Mesenchymal stem cell (in vitro differentiated cells and primary cell): ENCODE data around the gene DGKD.

Experiments used
- DNase-seq: peaks from one replicate; pipeline ENCODE4 v3.0.0-alpha.2; 2013
- H2AFZ ChIP-seq: one replicate; pipeline ENCODE4 v1.6.1; 2013; ENCODE audit warnings: low read depth, mild to moderate bottlenecking, control low read depth, inconsistent platforms, low read length, moderate library complexity
- H2AK5ac ChIP-seq: 2 replicates; pipeline ENCODE4 v1.6.1; 2013; ENCODE audit warnings: low read length, moderate library complexity, mild to moderate bottlenecking, inconsistent platforms; ENCODE audit not compliant: severe bottlenecking
- H2BK120ac ChIP-seq: one replicate; pipeline ENCODE4 v1.6.1; 2013; ENCODE audit warnings: low read depth, mild to moderate bottlenecking, inconsistent platforms, low read length, moderate library complexity
- H2BK12ac ChIP-seq, 2 experiments: one replicate each; pipeline ENCODE4 v1.6.1; 2013; ENCODE audit warnings: inconsistent platforms in 2 of 2, low read length in 2 of 2, mild to moderate bottlenecking in 2 of 2, moderate library complexity in 2 of 2, control low read depth in 1 of 2
- H2BK15ac ChIP-seq: one replicate; pipeline ENCODE4 v1.6.1; 2013; ENCODE audit warnings: mild to moderate bottlenecking, low read depth, inconsistent platforms; ENCODE audit not compliant: poor library complexity, severe bottlenecking
- H2BK5ac ChIP-seq: 2 replicates; pipeline ENCODE4 v1.6.1; 2013; ENCODE audit warnings: low read depth, mild to moderate bottlenecking, low read length, control low read depth, inconsistent platforms; ENCODE audit not compliant: poor library complexity, severe bottlenecking
- H3K14ac ChIP-seq, 2 experiments: one replicate each; pipeline ENCODE4 v1.6.1; 2013; ENCODE audit warnings: inconsistent platforms in 2 of 2, low read length in 2 of 2, control low read depth in 1 of 2, mild to moderate bottlenecking in 1 of 2, moderate library complexity in 1 of 2
- H3K18ac ChIP-seq, 2 experiments: one replicate each; pipeline ENCODE4 v1.6.1; 2013; ENCODE audit warnings: inconsistent platforms in 2 of 2, low read length in 2 of 2, control low read depth in 1 of 2, low read depth in 1 of 2, mild to moderate bottlenecking in 1 of 2
- H3K23ac ChIP-seq, 2 experiments: one replicate each; pipeline ENCODE4 v1.6.1; 2013; ENCODE audit warnings: inconsistent platforms in 2 of 2, low read length in 2 of 2, mild to moderate bottlenecking in 2 of 2, moderate library complexity in 2 of 2, control low read depth in 1 of 2
- H3K27ac ChIP-seq: 2 replicates; pipeline ENCODE4 v1.5.1; 2013; ENCODE audit warnings: mild to moderate bottlenecking, moderate library complexity, low read length, control low read depth, inconsistent platforms; ENCODE audit not compliant: poor library complexity, severe bottlenecking
- H3K27me3 ChIP-seq, 2 experiments: 2 replicates each; pipeline versions ENCODE4 v1.6.1 to v1.7.0; 2013; ENCODE audit warnings: low read length in 2 of 2, mild to moderate bottlenecking in 2 of 2, moderate library complexity in 2 of 2, control low read depth in 1 of 2, inconsistent platforms in 1 of 2; ENCODE audit not compliant: control insufficient read depth in 1 of 2, insufficient read depth in 1 of 2
- H3K36me3 ChIP-seq, 2 experiments: 2 replicates each; pipeline versions ENCODE4 v1.6.1 to v1.7.0; 2013; ENCODE audit warnings: low read length in 2 of 2, control low read depth in 1 of 2, inconsistent platforms in 1 of 2, low read depth in 1 of 2, mild to moderate bottlenecking in 1 of 2; ENCODE audit not compliant: insufficient read depth in 2 of 2, control insufficient read depth in 1 of 2
- H3K4ac ChIP-seq, 2 experiments: one replicate each; pipeline ENCODE4 v1.6.1; 2013; ENCODE audit warnings: inconsistent platforms in 2 of 2, low read length in 2 of 2, mild to moderate bottlenecking in 2 of 2, moderate library complexity in 2 of 2, control low read depth in 1 of 2, low read depth in 1 of 2
- H3K4me1 ChIP-seq: 2 replicates; pipeline ENCODE4 v1.6.1; 2013; ENCODE audit warnings: low read depth, low read length, control low read depth; ENCODE audit not compliant: control insufficient read depth, insufficient read depth
- H3K4me2 ChIP-seq: 2 replicates; pipeline ENCODE4 v1.6.1; 2013; ENCODE audit warnings: low read length, mild to moderate bottlenecking, inconsistent platforms; ENCODE audit not compliant: poor library complexity, severe bottlenecking
- H3K4me3 ChIP-seq, 2 experiments: 2 replicates each; pipeline versions ENCODE4 v1.5.1 to v1.7.0; 2013; ENCODE audit warnings: low read length in 2 of 2, mild to moderate bottlenecking in 2 of 2, control low read depth in 1 of 2, low read depth in 1 of 2; ENCODE audit not compliant: insufficient read depth in 1 of 2
- H3K79me1 ChIP-seq: replicated peaks from 2 replicates; pipeline ENCODE4 v1.6.1; 2013; ENCODE audit warnings: mild to moderate bottlenecking, control low read depth, low read length, inconsistent platforms; ENCODE audit not compliant: poor library complexity, severe bottlenecking
- H3K9ac ChIP-seq: 2 replicates; pipeline ENCODE4 v1.7.0; 2013; ENCODE audit warnings: mild to moderate bottlenecking, low read length, moderate library complexity
- H3K9me3 ChIP-seq: 2 replicates; pipeline ENCODE4 v1.7.0; 2013; ENCODE audit warnings: mild to moderate bottlenecking, low read length; ENCODE audit not compliant: control insufficient read depth
- H4K8ac ChIP-seq: one replicate; pipeline ENCODE4 v1.6.1; 2013; ENCODE audit warnings: inconsistent platforms, mild to moderate bottlenecking, low read length, moderate library complexity
- H4K91ac ChIP-seq: one replicate; pipeline ENCODE4 v1.6.1; 2013; ENCODE audit warnings: mild to moderate bottlenecking, low read length, inconsistent platforms
- WGBS: methylation state at CpG from one replicate; pipeline ENCODE4 v1.1.7; 2013; ENCODE audit warnings: mixed read lengths; 5-methylcytosine and 5-hydroxymethylcytosine counted together

The DGKD gene

GRCh38 chr2:233470839-233471238 is 116.5 kb downstream of the DGKD start:
- Histone ChIP-seq H3K4me2 (no peak overlapping the region), H3K27me3 (no peaks in the 10 kb centered on the region), H3K14ac (no peak overlapping the region), H3K4me3 (no peak overlapping the region), H3K18ac (no peak overlapping the region), H2BK5ac (no peak overlapping the region), H3K79me1 (no peaks in the 10 kb centered on the region), H4K91ac (no peak overlapping the region), H2AFZ (no peak overlapping the region), H4K8ac (no peak overlapping the region), H3K4me1 (peaks cover 4% of the 10 kb centered on the region), H3K27ac (no peak overlapping the region), H2AK5ac (no peak overlapping the region), H2BK12ac (no peak overlapping the region), H3K9ac (no peak overlapping the region), H2BK120ac (no peak overlapping the region), H3K36me3 (peaks cover 25 to 73% of the 10 kb centered on the region in 2 experiments), H3K4ac (no peak overlapping the region), H2BK15ac (no peak overlapping the region), H3K23ac (no peak overlapping the region), H3K9me3 (no peaks in the 10 kb centered on the region)
- no peak for DNase-seq
- 97% methylated on average over 14 of the region's 14 CpGs for WGBS

- Histone ChIP-seq H4K8ac (no peak overlapping the region), H3K4me3 (no peak overlapping the region), H3K9me3 (no peaks in the 10 kb centered on the region), H2BK15ac (no peak overlapping the region), H3K23ac (no peak overlapping the region), H3K4ac (no peak overlapping the region), H2BK120ac (no peak overlapping the region), H4K91ac (no peak overlapping the region), H3K79me1 (no peaks in the 10 kb centered on the region), H3K36me3 (peaks cover 31 to 79% of the 10 kb centered on the region in 2 experiments), H3K9ac (no peak overlapping the region), H2BK12ac (no peak overlapping the region), H2AK5ac (no peak overlapping the region), H3K27me3 (no peaks in the 10 kb centered on the region), H2BK5ac (no peak overlapping the region), H2AFZ (no peak overlapping the region), H3K4me1 (peaks cover 4% of the 10 kb centered on the region), H3K4me2 (no peak overlapping the region), H3K27ac (no peak overlapping the region), H3K14ac (no peak overlapping the region), H3K18ac (no peak overlapping the region)
- no peak for DNase-seq
- 88% methylated on average over 11 of the region's 12 CpGs for WGBS
These were observed 117.2 kb downstream of the DGKD start for GRCh38 chr2:233471291-233472035.

DNA sequence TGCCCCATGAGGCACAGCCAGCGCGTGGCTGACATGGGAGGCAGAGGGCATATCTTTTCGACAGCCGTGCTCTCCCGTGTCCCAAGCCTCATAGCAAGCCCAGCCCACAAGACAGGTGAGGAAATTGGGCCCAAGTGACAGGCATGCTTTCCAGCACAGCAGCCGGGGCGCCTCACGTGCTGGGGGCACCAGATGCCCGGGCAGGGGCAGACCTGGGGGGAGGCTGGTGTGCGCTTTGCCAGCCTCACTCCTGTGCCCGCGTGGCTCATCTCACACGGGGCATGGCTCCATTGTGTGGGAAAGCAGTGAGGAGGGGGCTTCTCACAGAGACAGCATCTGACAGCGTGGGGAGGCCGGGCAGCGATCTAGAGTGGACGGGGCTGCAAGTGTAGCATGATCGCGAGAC is 119.1 kb downstream of the DGKD start:
- H2BK15ac ChIP-seq = no peak overlapping the region
- no peak overlapping the region for H3K23ac ChIP-seq
- no peak overlapping the region for H3K4me2 ChIP-seq
- H3K79me1 ChIP-seq = no peaks in the 10 kb centered on the region
- no peaks in the 10 kb centered on the region for H3K9me3 ChIP-seq
- H3K4me3 ChIP-seq = no peak overlapping the region
- WGBS = 97% methylated on average over 14 of the region's 19 CpGs
- no peak for DNase-seq
- peaks cover 4% of the 10 kb centered on the region for H3K4me1 ChIP-seq
- H3K27ac ChIP-seq = no peak overlapping the region
- no peak overlapping the region for H3K4ac ChIP-seq
- no peak overlapping the region for H2BK5ac ChIP-seq
- H4K91ac ChIP-seq = no peak overlapping the region
- H3K27me3 ChIP-seq = no peaks in the 10 kb centered on the region
- H3K36me3 ChIP-seq = peaks cover 44 to 81% of the 10 kb centered on the region in 2 experiments
- H2BK120ac ChIP-seq = no peak overlapping the region
- H2AK5ac ChIP-seq = no peak overlapping the region
- no peak overlapping the region for H2BK12ac ChIP-seq
- H2AFZ ChIP-seq = no peak overlapping the region
- H3K9ac ChIP-seq = no peak overlapping the region
- H3K18ac ChIP-seq = no peak overlapping the region
- H4K8ac ChIP-seq = no peak overlapping the region
- H3K14ac ChIP-seq = no peak overlapping the region

GRCh38 chr2:233473878-233474277 is 119.6 kb downstream of the DGKD start:
- Histone ChIP-seq H3K36me3 (peaks cover 46 to 81% of the 10 kb centered on the region in 2 experiments), H3K14ac (no peak overlapping the region), H2BK12ac (no peak overlapping the region), H2BK5ac (no peak overlapping the region), H4K91ac (no peak overlapping the region), H3K4ac (no peak overlapping the region), H3K79me1 (no peaks in the 10 kb centered on the region), H3K4me2 (no peak overlapping the region), H2BK120ac (no peak overlapping the region), H2AFZ (no peak overlapping the region), H3K9me3 (no peaks in the 10 kb centered on the region), H3K4me3 (no peak overlapping the region), H3K27ac (no peak overlapping the region), H3K27me3 (no peaks in the 10 kb centered on the region), H2AK5ac (no peak overlapping the region), H3K18ac (no peak overlapping the region), H3K9ac (no peak overlapping the region), H2BK15ac (no peak overlapping the region), H3K23ac (no peak overlapping the region), H4K8ac (no peak overlapping the region), H3K4me1 (peaks cover 4% of the 10 kb centered on the region)
- no peak for DNase-seq
- 98% methylated on average over 10 of the region's 10 CpGs for WGBS
